HCT116 (cell line): ENCODE results near the gene CUX1. TPM values are rescaled to one million over a fixed set of nuclear protein-coding genes. Genes with fewer than 3 reads are reported as not detected.

Experiments
- ATAC-seq: fragments of 200-7000 bp; cut with Tn5 transposase; 2 replicates; pipeline ENCODE4 v1.9.1; 2020; ENCODE audit warnings: mild to moderate bottlenecking, moderate library complexity
- BruUV-seq: library from RNA; stranded (reverse); fragments of 400-500 nt; replicated peaks from 2 replicates; lab custom pipeline; 2021; lab: Mats Ljungman, UMichigan
- CTCF ChIA-PET: fragments of 300-600 bp; sonication (Branson Sonifier 250); formaldehyde crosslinking; loops from one replicate; lab custom pipeline; 2021; ENCODE audit warnings: antibody characterized with exemption; lab: Charles Lee
- POLR2A ChIA-PET: fragments of 300-600, 350-600 bp; sonication (Branson Sonifier 250); formaldehyde crosslinking; loops from one replicate; lab custom pipeline; 2021; ENCODE audit warnings: antibody characterized with exemption; lab: Charles Lee
- RAD21 ChIA-PET, 2 experiments: fragments of 300-600 bp; sonication (Branson Sonifier 250); formaldehyde crosslinking; loops; one replicate each; lab custom pipeline; 2023; ENCODE audit warnings: low total read pairs in 2 of 2; ENCODE audit not compliant: uncharacterized antibody in 2 of 2, unreplicated experiment in 2 of 2, low non-redundant PET in 1 of 2; lab: Charles Lee
- DNase-seq: peaks from one replicate; pipeline ENCODE4 v3.0.0-alpha.2; 2010; ENCODE audit warnings: low read depth, low spot score
- H2AFZ ChIP-seq: fragments of 200-600 bp; shearing (Covaris generic), sonication (generic); 2 replicates; pipeline ENCODE4 v1.6.1; 2017; ENCODE audit warnings: low read depth, mixed run types, mixed read lengths, antibody characterized with exemption, low read length; ENCODE audit not compliant: poor library complexity, severe bottlenecking
- H3K27ac ChIP-seq: 2 replicates; pipeline ENCODE4 v1.5.1; 2012; ENCODE audit warnings: low read depth, low read length
- H3K27me3 ChIP-seq: fragments of 200-600 bp; sonication (generic); 2 replicates; pipeline ENCODE4 v1.6.1; 2016; ENCODE audit warnings: mixed run types, low read length, mixed read lengths; ENCODE audit not compliant: insufficient read depth
- H3K36me3 ChIP-seq, 2 experiments: fragments of 200-500 bp in 1 of 2; fragments of 200-600 bp in 1 of 2; sonication (Bioruptor generic) in 1 of 2; sonication (generic) in 1 of 2; 2 replicates each; pipeline versions ENCODE4 v1.5.1 to v1.6.1; 2014 to 2016; ENCODE audit warnings: low read length in 2 of 2, inconsistent platforms in 1 of 2, mixed read lengths in 1 of 2, mixed run types in 1 of 2; ENCODE audit not compliant: insufficient read depth in 2 of 2, control insufficient read depth in 1 of 2
- H3K4me1 ChIP-seq, 2 experiments: fragments of 200-600 bp in 1 of 2; sonication (generic) in 1 of 2; 2 replicates each; pipeline versions ENCODE4 v1.5.1 to v1.6.1; 2012 to 2017; ENCODE audit warnings: low read length in 2 of 2, inconsistent platforms in 1 of 2, mild to moderate bottlenecking in 1 of 2, mixed read lengths in 1 of 2, mixed run types in 1 of 2, moderate library complexity in 1 of 2; ENCODE audit not compliant: insufficient read depth in 2 of 2, control insufficient read depth in 1 of 2
- H3K4me2 ChIP-seq: fragments of 200-600 bp; sonication (generic); 2 replicates; pipeline ENCODE4 v1.6.1; 2017; ENCODE audit warnings: mixed run types, low read length, mixed read lengths
- H3K4me3 ChIP-seq, 2 experiments: fragments of 200-600 bp in 1 of 2; sonication (generic) in 1 of 2; replicated peaks in 1 of 2; 2 replicates each; pipeline ENCODE4 v1.5.1; 2011 to 2016; ENCODE audit warnings: low read length in 2 of 2, control low read depth in 1 of 2, low read depth in 1 of 2, mild to moderate bottlenecking in 1 of 2, mixed read lengths in 1 of 2, mixed run types in 1 of 2
- H3K79me2 ChIP-seq: fragments of 200-600 bp; sonication (generic); 2 replicates; pipeline ENCODE4 v1.6.1; 2017; ENCODE audit warnings: mild to moderate bottlenecking, mixed run types, low read length, moderate library complexity, mixed read lengths; ENCODE audit not compliant: insufficient read depth
- H3K9ac ChIP-seq: fragments of 200-600 bp; sonication (generic); 2 replicates; pipeline ENCODE4 v1.6.1; 2016; ENCODE audit warnings: low read length, mixed read lengths
- H3K9me2 ChIP-seq: fragments of 200-600 bp; sonication (generic), shearing (Covaris generic); 2 replicates; pipeline ENCODE4 v1.6.1; 2017; ENCODE audit warnings: mixed run types, mild to moderate bottlenecking, moderate library complexity; ENCODE audit not compliant: insufficient read depth
- H3K9me3 ChIP-seq, 2 experiments: fragments of 200-500 bp in 1 of 2; fragments of 200-600 bp in 1 of 2; sonication (Bioruptor generic) in 1 of 2; sonication (generic) in 1 of 2; 2 replicates each; pipeline ENCODE4 v1.6.1; 2014 to 2017; ENCODE audit warnings: low read length in 2 of 2, mixed read lengths in 2 of 2, inconsistent platforms in 1 of 2, low read depth in 1 of 2, mild to moderate bottlenecking in 1 of 2, mixed run types in 1 of 2, moderate library complexity in 1 of 2; ENCODE audit not compliant: control insufficient read depth in 1 of 2, insufficient read depth in 1 of 2
- H4K20me1 ChIP-seq: fragments of 200-600 bp; sonication (generic), shearing (Covaris generic); 2 replicates; pipeline ENCODE4 v1.6.1; 2017; ENCODE audit warnings: mixed run types, mild to moderate bottlenecking, moderate library complexity; ENCODE audit not compliant: insufficient read depth
- CBX3 ChIP-seq: IDR thresholded peaks from 2 replicates; pipeline ENCODE4 v1.6.1; 2012; ENCODE audit warnings: low read depth
- CEBPB ChIP-seq: IDR thresholded peaks from 2 replicates; pipeline ENCODE4 v1.6.1; 2012; ENCODE audit warnings: low read depth
- EZH2 ChIP-seq: fragments of 200-600 bp; sonication (generic); IDR thresholded peaks from 2 replicates; pipeline ENCODE4 v1.6.1; 2017; ENCODE audit warnings: antibody characterized with exemption, mixed run types
- FOSL1 ChIP-seq: IDR thresholded peaks from 2 replicates; pipeline ENCODE4 v1.6.1; 2012; ENCODE audit warnings: low read depth
- MAX ChIP-seq: IDR thresholded peaks from 2 replicates; pipeline ENCODE4 v1.6.1; 2012
- RAD21 ChIP-seq: IDR thresholded peaks from 2 replicates; pipeline ENCODE4 v1.6.1; 2012; ENCODE audit warnings: low read depth, mild to moderate bottlenecking
- SIN3A ChIP-seq: IDR thresholded peaks from 2 replicates; pipeline ENCODE4 v1.6.1; 2012; ENCODE audit warnings: low read depth
- SRF ChIP-seq: IDR thresholded peaks from 2 replicates; pipeline ENCODE4 v1.6.1; 2012; ENCODE audit warnings: low read depth
- TCF7L2 ChIP-seq: IDR thresholded peaks from 2 replicates; pipeline ENCODE4 v1.7.0; 2011; ENCODE audit warnings: borderline replicate concordance, inconsistent platforms; ENCODE audit not compliant: insufficient read depth, insufficient read length; ENCODE audit errors: extremely low read depth
- YY1 ChIP-seq: IDR thresholded peaks from 2 replicates; pipeline ENCODE4 v1.6.1; 2011; ENCODE audit warnings: low read length, low read depth, moderate library complexity, mild to moderate bottlenecking; ENCODE audit not compliant: insufficient replicate concordance; ENCODE audit errors: extremely low read depth
- ZNF274 ChIP-seq: fragments of 200-500 bp; sonication (Bioruptor generic); IDR thresholded peaks from 2 replicates; pipeline ENCODE4 v1.6.1; 2014; ENCODE audit warnings: mild to moderate bottlenecking, low read depth, low read length, inconsistent platforms
- intact Hi-C: fragments of 100-400 bp; cut with micrococcal nuclease; formaldehyde crosslinking; loops from 2 replicates; pipeline ENCODE4 v1.10.0; 2022
- total RNA-seq: library from RNA; stranded (reverse); gene quantifications from one replicate; pipeline ENCODE4 v1.2.1, GENCODE V29; 2021; ENCODE audit not compliant: unreplicated experiment
- TF ChIP-seq, protein P1 (sequence below), 3 experiments: fragments of 200-600 bp in 1 of 3; sonication (generic) in 1 of 3; IDR thresholded peaks in 2 of 3; conservative IDR thresholded peaks in 1 of 3; 2 replicates each; pipeline ENCODE4 v1.5.1; 2012 to 2017; ENCODE audit warnings: low read depth in 2 of 3, low read length in 2 of 3, antibody characterized with exemption in 1 of 3, borderline replicate concordance in 1 of 3, control low read depth in 1 of 3, mild to moderate bottlenecking in 1 of 3, mixed read lengths in 1 of 3, mixed run types in 1 of 3, moderate library complexity in 1 of 3; ENCODE audit not compliant: insufficient read depth in 1 of 3
- TF ChIP-seq, protein P2 (sequence below): IDR thresholded peaks from 2 replicates; pipeline ENCODE4 v1.6.1; 2011; ENCODE audit warnings: mild to moderate bottlenecking, low read length, moderate library complexity; ENCODE audit not compliant: insufficient replicate concordance; ENCODE audit errors: extremely low read depth

Gene CUX1
- total RNA-seq, 1 experiment from 2014 or later: 68.9 TPM

GRCh38 chr7:102075126-102075525 is 257.7 kb downstream of the CUX1 start:
- Histone ChIP-seq H3K4me1 (peaks cover 35 to 38% of the 10 kb centered on the region in 2 experiments), H3K4me2 (no peak overlapping the region), H4K20me1 (no peaks in the 10 kb centered on the region), H3K9me3 (no peaks in the 10 kb centered on the region), H3K4me3 (no peak overlapping the region), H3K27me3 (no peaks in the 10 kb centered on the region), H3K36me3 (peaks cover 0 to 4% of the 10 kb centered on the region in 2 experiments; a peak in 1 of 4 replicates), H3K9me2 (no peaks in the 10 kb centered on the region), H2AFZ (no peak overlapping the region), H3K9ac (no peak overlapping the region), H3K27ac (no peak overlapping the region), H3K79me2 (no peaks in the 10 kb centered on the region; the same call in 1 of the 2 replicates)
- intact Hi-C loops: no loop called here
- ChIA-PET CTCF (no interaction called here), POLR2A (no interaction called here), RAD21 (no interaction called here)
- ATAC-seq (no peak), DNase-seq (no peak)
- TF ChIP-seq ZNF274 (no peak), SRF (no peak), SIN3A (no peak), FOSL1 (no peak), CEBPB (no peak), EZH2 (no peak), CBX3 (no peak), RAD21 (no peak), TCF7L2 (no peak), MAX (no peak), YY1 (no peak)
- TF ChIP-seq, protein P1, sequence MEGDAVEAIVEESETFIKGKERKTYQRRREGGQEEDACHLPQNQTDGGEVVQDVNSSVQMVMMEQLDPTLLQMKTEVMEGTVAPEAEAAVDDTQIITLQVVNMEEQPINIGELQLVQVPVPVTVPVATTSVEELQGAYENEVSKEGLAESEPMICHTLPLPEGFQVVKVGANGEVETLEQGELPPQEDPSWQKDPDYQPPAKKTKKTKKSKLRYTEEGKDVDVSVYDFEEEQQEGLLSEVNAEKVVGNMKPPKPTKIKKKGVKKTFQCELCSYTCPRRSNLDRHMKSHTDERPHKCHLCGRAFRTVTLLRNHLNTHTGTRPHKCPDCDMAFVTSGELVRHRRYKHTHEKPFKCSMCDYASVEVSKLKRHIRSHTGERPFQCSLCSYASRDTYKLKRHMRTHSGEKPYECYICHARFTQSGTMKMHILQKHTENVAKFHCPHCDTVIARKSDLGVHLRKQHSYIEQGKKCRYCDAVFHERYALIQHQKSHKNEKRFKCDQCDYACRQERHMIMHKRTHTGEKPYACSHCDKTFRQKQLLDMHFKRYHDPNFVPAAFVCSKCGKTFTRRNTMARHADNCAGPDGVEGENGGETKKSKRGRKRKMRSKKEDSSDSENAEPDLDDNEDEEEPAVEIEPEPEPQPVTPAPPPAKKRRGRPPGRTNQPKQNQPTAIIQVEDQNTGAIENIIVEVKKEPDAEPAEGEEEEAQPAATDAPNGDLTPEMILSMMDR (IDR thresholded peaks at IDR 0.05 in 2 of 3, conservative IDR thresholded peaks at IDR 0.05 in 1 of 3; ENCODE audit: borderline replicate concordance in 1 of 3, insufficient read depth in 1 of 3, low read depth in 2 of 3, low read length in 2 of 3): no peak
- TF ChIP-seq, protein P2, sequence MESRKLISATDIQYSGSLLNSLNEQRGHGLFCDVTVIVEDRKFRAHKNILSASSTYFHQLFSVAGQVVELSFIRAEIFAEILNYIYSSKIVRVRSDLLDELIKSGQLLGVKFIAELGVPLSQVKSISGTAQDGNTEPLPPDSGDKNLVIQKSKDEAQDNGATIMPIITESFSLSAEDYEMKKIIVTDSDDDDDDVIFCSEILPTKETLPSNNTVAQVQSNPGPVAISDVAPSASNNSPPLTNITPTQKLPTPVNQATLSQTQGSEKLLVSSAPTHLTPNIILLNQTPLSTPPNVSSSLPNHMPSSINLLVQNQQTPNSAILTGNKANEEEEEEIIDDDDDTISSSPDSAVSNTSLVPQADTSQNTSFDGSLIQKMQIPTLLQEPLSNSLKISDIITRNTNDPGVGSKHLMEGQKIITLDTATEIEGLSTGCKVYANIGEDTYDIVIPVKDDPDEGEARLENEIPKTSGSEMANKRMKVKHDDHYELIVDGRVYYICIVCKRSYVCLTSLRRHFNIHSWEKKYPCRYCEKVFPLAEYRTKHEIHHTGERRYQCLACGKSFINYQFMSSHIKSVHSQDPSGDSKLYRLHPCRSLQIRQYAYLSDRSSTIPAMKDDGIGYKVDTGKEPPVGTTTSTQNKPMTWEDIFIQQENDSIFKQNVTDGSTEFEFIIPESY: no peak
- no TSS peak for BruUV-seq
